ENCODE data around the gene CORO2A.
A peak's percentile ranks its signal among the peaks of the same experiment; 100 is the strongest.

CORO2A gene

DNA sequence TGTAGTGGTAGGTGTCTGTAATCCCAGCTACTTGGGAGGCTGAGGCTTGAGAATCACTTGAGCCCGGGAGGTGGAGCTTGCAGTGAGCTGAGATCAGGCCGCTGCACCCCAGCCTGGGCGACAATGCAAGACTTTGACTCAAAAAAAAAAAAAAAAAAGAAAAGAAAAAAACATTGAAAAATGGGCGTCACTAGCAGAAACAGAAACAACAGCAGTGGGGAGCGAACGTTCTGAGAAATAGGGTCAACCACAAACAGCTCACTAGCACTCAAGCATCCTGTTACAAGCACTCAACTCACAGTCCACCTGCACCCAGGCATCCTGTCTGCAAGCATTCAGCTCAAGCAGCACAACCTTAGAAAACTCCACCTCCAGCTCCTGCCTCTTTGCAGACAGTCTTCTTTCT lies 90.6 kb downstream of the CORO2A start:
- peak overlapping the region; percentile 13; the same call in 1 of the 2 replicates for H3K4me3 ChIP-seq (ENCODE audit: low read depth, low read length)
- TF ChIP-seq, protein P1, sequence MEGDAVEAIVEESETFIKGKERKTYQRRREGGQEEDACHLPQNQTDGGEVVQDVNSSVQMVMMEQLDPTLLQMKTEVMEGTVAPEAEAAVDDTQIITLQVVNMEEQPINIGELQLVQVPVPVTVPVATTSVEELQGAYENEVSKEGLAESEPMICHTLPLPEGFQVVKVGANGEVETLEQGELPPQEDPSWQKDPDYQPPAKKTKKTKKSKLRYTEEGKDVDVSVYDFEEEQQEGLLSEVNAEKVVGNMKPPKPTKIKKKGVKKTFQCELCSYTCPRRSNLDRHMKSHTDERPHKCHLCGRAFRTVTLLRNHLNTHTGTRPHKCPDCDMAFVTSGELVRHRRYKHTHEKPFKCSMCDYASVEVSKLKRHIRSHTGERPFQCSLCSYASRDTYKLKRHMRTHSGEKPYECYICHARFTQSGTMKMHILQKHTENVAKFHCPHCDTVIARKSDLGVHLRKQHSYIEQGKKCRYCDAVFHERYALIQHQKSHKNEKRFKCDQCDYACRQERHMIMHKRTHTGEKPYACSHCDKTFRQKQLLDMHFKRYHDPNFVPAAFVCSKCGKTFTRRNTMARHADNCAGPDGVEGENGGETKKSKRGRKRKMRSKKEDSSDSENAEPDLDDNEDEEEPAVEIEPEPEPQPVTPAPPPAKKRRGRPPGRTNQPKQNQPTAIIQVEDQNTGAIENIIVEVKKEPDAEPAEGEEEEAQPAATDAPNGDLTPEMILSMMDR (IDR thresholded peaks at IDR 0.05; ENCODE audit: low read depth, low read length, missing control alignments) = no peak
- peak; percentile 99 for DNase-seq (ENCODE audit: low read depth)

DNA sequence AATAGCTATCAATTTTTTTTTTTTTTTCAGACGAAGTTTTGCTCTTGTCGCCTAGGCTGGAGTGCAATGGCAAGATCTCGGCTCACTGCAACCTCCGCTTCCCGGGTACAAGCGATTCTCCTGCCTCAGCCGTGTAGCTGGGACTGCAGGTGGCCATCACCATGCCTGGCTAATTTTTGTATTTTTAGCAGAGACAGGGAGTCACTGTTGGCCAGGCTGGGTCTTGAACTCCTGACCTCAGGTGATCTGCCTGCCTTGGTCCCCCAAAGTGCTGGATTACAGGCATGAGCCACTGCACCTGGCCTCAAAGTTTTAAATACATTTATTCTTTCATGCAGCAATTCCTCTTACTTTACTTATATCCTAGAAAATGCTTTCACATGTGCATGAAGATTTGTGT lies 91.0 kb downstream of the CORO2A start:
- TF ChIP-seq, protein P1 (IDR thresholded peaks at IDR 0.05; ENCODE audit: low read depth, low read length, missing control alignments) = no peak
- H3K4me3 ChIP-seq (ENCODE audit: low read depth, low read length) = peak overlapping the region; percentile 39; the same call in 1 of the 2 replicates
- no peak for DNase-seq (ENCODE audit: low read depth)

DNA sequence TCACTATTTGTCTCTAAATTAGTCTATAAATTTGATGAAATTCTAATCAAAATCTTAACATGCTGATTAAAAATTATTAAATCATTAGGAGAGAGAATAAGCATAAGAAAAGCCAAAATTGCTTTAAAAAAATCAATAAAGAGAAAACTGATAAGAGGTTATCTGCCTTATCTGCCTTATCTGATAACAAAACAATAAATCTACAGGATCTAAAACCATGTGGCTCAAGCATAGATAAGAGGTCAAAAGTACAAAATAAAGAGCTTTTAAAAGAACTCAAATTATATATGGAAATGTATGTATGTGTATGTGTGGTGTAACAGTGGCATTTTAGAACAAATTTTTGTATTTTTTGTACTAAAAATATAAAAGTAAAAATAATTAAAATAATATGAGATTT lies 92.0 kb downstream of the CORO2A start:
- no peak overlapping the region for H3K4me3 ChIP-seq (ENCODE audit: low read depth, low read length)
- no peak for DNase-seq (ENCODE audit: low read depth)
- TF ChIP-seq, protein P1 (IDR thresholded peaks at IDR 0.05; ENCODE audit: low read depth, low read length, missing control alignments) = no peak

DNA sequence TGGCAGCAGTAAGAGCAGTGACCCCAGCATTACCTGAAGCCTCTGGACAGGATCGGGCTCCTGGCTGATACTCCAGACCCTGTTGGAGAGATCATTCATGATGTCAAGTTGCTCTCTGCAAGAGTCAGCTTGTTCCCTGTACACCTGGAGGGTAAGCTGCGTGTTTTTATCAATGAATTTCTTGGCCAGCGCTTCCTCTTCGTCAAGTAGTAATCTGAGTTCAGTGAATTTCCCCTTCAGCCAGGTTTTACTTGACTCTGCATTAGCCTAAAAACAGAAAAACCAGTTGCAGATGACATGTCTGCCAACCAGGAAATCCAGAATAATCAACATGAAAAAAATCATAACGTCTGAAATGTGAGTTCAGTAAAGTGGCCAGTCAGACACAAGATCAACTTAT lies 92.5 kb downstream of the CORO2A start:
- no peak for DNase-seq (ENCODE audit: low read depth)
- no peak overlapping the region; the same call in 1 of the 2 replicates for H3K4me3 ChIP-seq (ENCODE audit: low read depth, low read length)
- TF ChIP-seq, protein P1 (IDR thresholded peaks at IDR 0.05; ENCODE audit: low read depth, low read length, missing control alignments) = no peak

DNA sequence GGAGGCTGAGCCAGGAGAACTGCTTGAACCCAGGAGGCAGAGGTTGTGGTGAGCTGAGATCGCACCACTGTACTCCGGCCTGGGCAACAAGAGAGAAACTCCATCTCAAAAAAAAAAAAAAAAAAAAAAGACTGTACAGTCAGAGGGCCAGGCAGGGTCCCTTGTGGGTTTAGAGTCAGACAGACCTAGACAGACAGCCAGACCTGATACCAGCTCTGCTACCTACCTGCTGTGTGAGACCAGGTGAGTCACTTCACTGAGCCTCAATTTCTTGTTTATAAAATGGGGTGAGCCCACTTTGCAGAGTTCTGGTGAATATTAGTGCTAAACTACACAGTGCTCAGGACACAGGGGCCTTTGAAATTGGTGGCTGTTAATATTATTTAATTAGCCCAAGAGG lies 93.1 kb downstream of the CORO2A start:
- DNase-seq (ENCODE audit: low read depth) = no peak
- no peak overlapping the region for H3K4me3 ChIP-seq (ENCODE audit: low read depth, low read length)
- TF ChIP-seq, protein P1 (IDR thresholded peaks at IDR 0.05; ENCODE audit: low read depth, low read length, missing control alignments) = no peak

DNA sequence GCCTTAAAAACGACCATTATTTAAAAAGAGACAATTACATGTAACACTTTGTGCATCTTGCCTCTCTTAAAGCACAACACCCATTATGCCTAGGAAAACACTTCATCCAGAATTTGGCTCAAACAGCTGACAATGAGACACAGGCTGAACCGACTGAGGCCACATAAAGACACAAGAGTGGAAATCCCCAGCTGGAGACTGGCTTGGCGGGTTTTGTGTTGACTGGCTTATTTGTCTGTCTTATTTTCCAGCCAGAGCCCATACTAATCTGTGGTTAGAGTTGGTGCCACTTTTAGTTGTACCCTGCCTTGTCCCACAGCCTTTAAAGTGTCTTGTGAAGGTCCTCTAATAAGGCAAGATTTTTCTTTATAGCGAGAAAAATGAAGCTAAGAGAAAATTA lies 94.6 kb downstream of the CORO2A start:
- H3K4me3 ChIP-seq (ENCODE audit: low read depth, low read length) = no peak overlapping the region
- TF ChIP-seq, protein P1 (IDR thresholded peaks at IDR 0.05; ENCODE audit: low read depth, low read length, missing control alignments) = no peak
- DNase-seq (ENCODE audit: low read depth) = no peak

DNA sequence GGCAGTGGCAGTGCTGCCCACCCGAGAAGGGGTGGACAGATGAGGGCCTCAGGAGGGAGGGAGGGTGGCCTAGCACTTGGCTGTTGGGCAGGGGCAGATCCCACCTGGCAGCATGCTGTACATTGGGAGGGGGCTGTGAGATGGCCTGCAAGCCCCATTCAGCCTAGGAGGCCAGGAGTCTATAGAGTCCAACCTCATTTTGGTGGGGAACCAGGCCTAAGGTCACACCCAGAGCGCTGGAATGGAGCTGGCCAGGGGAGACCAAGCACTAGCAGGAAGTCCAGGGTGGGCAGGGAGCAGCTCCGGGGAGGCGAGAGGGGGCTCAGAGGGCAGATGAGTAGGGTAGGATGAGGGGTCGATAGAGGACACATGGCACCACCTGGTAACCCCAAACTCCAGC lies 96.3 kb downstream of the CORO2A start:
- TF ChIP-seq, protein P1 (IDR thresholded peaks at IDR 0.05; ENCODE audit: low read depth, low read length, missing control alignments) = no peak
- H3K4me3 ChIP-seq (ENCODE audit: low read depth, low read length) = no peak overlapping the region
- no peak for DNase-seq (ENCODE audit: low read depth)

Measured in GM12864 (cell line).